Hepatocyte (in vitro differentiated cells): ENCODE data around the gene AP5Z1. TPM values are rescaled to one million over a fixed set of nuclear protein-coding genes. Genes with fewer than 3 reads are reported as not detected.

ENCODE experiments used
- DNase-seq: peaks from one replicate; pipeline ENCODE4 v3.0.0-alpha.2; 2016; ENCODE audit warnings: low spot score
- H2AFZ ChIP-seq: fragments of 200-600 bp; sonication (generic); 2 replicates; pipeline ENCODE4 v1.6.0; 2016; ENCODE audit warnings: antibody characterized with exemption, mild to moderate bottlenecking
- H3K27ac ChIP-seq: fragments of 200-600 bp; sonication (generic); 2 replicates; pipeline ENCODE4 v1.5.1; 2016; ENCODE audit warnings: mild to moderate bottlenecking
- H3K27me3 ChIP-seq: fragments of 200-600 bp; sonication (generic); 2 replicates; pipeline ENCODE4 v1.6.1; 2016
- H3K36me3 ChIP-seq: fragments of 200-600 bp; sonication (generic); replicated peaks from 2 replicates; pipeline ENCODE4 v1.5.1; 2016; ENCODE audit warnings: low read depth; ENCODE audit not compliant: insufficient read depth
- H3K4me1 ChIP-seq: fragments of 200-600 bp; sonication (generic); 2 replicates; pipeline ENCODE4 v1.5.1; 2016; ENCODE audit warnings: mild to moderate bottlenecking, moderate library complexity; ENCODE audit not compliant: insufficient read depth
- H3K4me2 ChIP-seq: fragments of 200-600 bp; sonication (generic); 2 replicates; pipeline ENCODE4 v1.6.0; 2016
- H3K4me3 ChIP-seq: fragments of 200-600 bp; sonication (generic); 2 replicates; pipeline ENCODE4 v1.5.1; 2016; ENCODE audit warnings: mild to moderate bottlenecking
- H3K79me2 ChIP-seq: fragments of 200-600 bp; sonication (generic); 2 replicates; pipeline ENCODE4 v1.6.0; 2017; ENCODE audit warnings: mild to moderate bottlenecking
- H3K9me2 ChIP-seq: fragments of 200-600 bp; sonication (generic); replicated peaks from 2 replicates; pipeline ENCODE4 v1.6.0; 2017; ENCODE audit warnings: mild to moderate bottlenecking; ENCODE audit not compliant: insufficient read depth
- H3K9me3 ChIP-seq: fragments of 200-600 bp; sonication (generic); 2 replicates; pipeline ENCODE4 v1.5.1; 2016; ENCODE audit warnings: low read depth, mild to moderate bottlenecking
- H4K20me1 ChIP-seq: fragments of 200-600 bp; sonication (generic); 2 replicates; pipeline ENCODE4 v1.6.0; 2016; ENCODE audit warnings: mild to moderate bottlenecking; ENCODE audit not compliant: insufficient read depth, poor library complexity, severe bottlenecking
- CTCF ChIP-seq: fragments of 200-600 bp; sonication (generic); IDR thresholded peaks from 2 replicates; pipeline ENCODE4 v1.5.1; 2016; ENCODE audit warnings: antibody characterized with exemption, mild to moderate bottlenecking; ENCODE audit not compliant: poor library complexity
- EZH2 ChIP-seq: fragments of 200-600 bp; sonication (generic); IDR thresholded peaks from 2 replicates; pipeline ENCODE4 v1.6.1; 2016; ENCODE audit warnings: antibody characterized with exemption, mild to moderate bottlenecking, borderline replicate concordance
- EZH2phosphoT487 ChIP-seq: fragments of 200-600 bp; sonication (generic); IDR thresholded peaks from one replicate; pipeline ENCODE4 v1.6.1; 2018; ENCODE audit warnings: antibody characterized with exemption, mild to moderate bottlenecking, low read depth, moderate library complexity; ENCODE audit not compliant: unreplicated experiment, severe bottlenecking
- WGBS: methylation state at CpG from one replicate; pipeline ENCODE4 v1.1.6; 2016; ENCODE audit warnings: low lambda C conversion rate; ENCODE audit errors: missing lambda C conversion rate; 5-methylcytosine and 5-hydroxymethylcytosine counted together
- polyA plus RNA-seq: library from polyadenylated mRNA; unstranded; fragments of >200 nt; fragmentation: Nextera tagmentation; extraction: Ambion mirVana; gene quantifications from 2 replicates; pipeline ENCODE4 v1.2.1, GENCODE V29; 2016
- total RNA-seq: library from RNA; depleted of rRNA; stranded (reverse); fragments of >200 nt; gene quantifications from 2 replicates; pipeline ENCODE4 v1.2.3, GENCODE V29; 2014

The AP5Z1 gene
- total and polyA plus RNA-seq, 2 experiments from 2014 or later = 33.9 to 60.3 TPM

GRCh38 chr7:4815609-4816418 lies 40.4 kb downstream of the AP5Z1 start:
- TF ChIP-seq EZH2phosphoT487 = no peak
- TF ChIP-seq CTCF = no peak
- TF ChIP-seq EZH2 = no peak
- H3K27ac ChIP-seq = no peak overlapping the region
- H2AFZ ChIP-seq = no peak overlapping the region
- 94% methylated on average over 31 of the region's 38 CpGs for WGBS
- H3K79me2 ChIP-seq = no peaks in the 10 kb centered on the region
- H3K27me3 ChIP-seq = no peaks in the 10 kb centered on the region
- H3K4me1 ChIP-seq = no peaks in the 10 kb centered on the region
- H3K9me3 ChIP-seq = no peaks in the 10 kb centered on the region
- H3K36me3 ChIP-seq = no peaks in the 10 kb centered on the region
- no peak for DNase-seq
- H3K4me2 ChIP-seq = no peak overlapping the region
- no peaks in the 10 kb centered on the region for H4K20me1 ChIP-seq
- H3K9me2 ChIP-seq = no peaks in the 10 kb centered on the region
- no peak overlapping the region for H3K4me3 ChIP-seq

DNA sequence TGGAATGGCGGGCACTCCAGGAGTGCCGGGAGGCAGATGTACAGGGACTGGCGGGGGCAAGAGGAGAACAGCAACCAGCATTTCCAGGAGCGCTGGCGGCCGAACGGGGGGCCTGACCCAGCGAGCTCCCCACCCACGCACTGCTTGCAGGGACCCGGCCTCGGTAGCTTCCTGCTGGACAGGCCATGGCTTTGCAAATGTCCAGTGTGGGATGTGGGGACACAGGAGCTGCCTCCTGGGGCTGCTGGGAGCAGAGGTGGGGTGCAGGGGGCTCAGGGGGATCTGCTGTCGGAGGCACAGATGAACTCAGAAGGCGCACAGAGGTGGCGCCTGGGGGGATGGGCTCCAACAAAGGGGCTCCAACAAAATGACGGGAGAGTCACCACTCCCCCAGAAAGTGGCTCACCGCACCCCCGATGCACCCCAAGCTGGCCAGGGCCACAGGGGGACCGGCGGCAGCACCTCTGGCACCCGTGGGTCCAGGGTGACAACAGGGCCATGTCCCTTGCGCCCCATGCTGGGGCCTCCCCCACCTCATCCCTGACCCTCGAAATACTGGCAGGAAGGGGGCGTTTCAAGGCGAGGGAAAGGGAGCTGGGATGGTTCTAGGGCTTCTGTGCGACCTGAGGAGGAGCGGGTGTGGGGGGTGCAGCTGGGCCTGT lies 41.1 kb downstream of the AP5Z1 start:
- no peak overlapping the region for H3K4me3 ChIP-seq
- no peaks in the 10 kb centered on the region for H3K9me2 ChIP-seq
- H3K4me1 ChIP-seq = no peaks in the 10 kb centered on the region
- H3K36me3 ChIP-seq = no peaks in the 10 kb centered on the region
- H3K79me2 ChIP-seq = no peaks in the 10 kb centered on the region
- no peaks in the 10 kb centered on the region for H3K9me3 ChIP-seq
- no peak overlapping the region for H3K4me2 ChIP-seq
- DNase-seq = no peak
- TF ChIP-seq EZH2phosphoT487 = no peak
- TF ChIP-seq EZH2 = no peak
- no peak for TF ChIP-seq CTCF
- no peaks in the 10 kb centered on the region for H3K27me3 ChIP-seq
- WGBS = 93% methylated on average over 25 of the region's 26 CpGs
- H3K27ac ChIP-seq = no peak overlapping the region
- H2AFZ ChIP-seq = no peak overlapping the region
- no peaks in the 10 kb centered on the region for H4K20me1 ChIP-seq

DNA sequence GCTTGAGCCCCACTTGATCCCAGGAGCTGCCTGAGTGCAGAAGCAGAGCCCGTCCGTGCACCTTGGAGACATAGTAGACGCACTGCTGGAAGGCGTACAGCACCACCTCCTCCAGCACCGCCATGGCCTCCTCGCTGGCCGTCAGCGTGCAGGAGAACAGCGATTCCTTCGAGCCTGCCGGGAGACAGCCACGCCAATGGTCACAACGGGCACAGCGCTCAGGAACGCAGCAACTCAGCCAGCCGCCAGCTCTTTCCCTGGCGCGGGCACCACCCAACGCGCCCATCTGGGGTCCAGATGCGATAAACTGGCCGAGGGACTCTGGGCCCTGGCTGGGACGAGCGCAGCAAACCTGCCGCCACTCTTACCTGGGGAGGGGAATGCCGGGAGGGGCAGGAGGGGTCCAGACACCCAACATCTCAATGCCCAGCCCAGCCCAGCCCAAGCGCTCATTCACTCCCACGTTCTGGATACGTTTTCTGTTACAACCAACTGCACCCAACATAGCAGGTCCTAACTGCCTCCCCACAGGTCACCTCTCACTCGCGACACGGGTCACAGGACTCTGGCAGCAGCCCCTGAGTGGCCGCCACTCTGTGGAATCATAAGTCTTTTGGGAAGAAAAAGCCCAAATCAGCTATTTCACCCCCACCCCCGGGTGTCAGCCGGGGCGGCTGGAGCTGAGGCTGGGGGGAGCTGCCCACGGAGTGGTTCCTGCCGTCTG lies 41.9 kb downstream of the AP5Z1 start:
- Histone ChIP-seq H3K27ac (no peak overlapping the region), H3K27me3 (no peaks in the 10 kb centered on the region), H3K9me2 (no peaks in the 10 kb centered on the region), H4K20me1 (no peaks in the 10 kb centered on the region), H3K4me3 (no peak overlapping the region), H3K9me3 (no peaks in the 10 kb centered on the region), H3K4me1 (no peaks in the 10 kb centered on the region), H3K79me2 (no peaks in the 10 kb centered on the region), H3K36me3 (no peaks in the 10 kb centered on the region), H3K4me2 (no peak overlapping the region), H2AFZ (no peak overlapping the region)
- 95% methylated on average over 33 of the region's 38 CpGs for WGBS
- TF ChIP-seq CTCF (no peak), EZH2phosphoT487 (no peak), EZH2 (no peak)
- no peak for DNase-seq
